ENCODE measurements around the gene TAF15.

The TAF15 gene

GRCh38 chr17:35841505-35841904 lies 32.2 kb downstream of the TAF15 start:
- Histone ChIP-seq H3K9ac (ENCODE audit: low read depth, low read length, poor library complexity, severe bottlenecking) (no peak overlapping the region), H3K4me3 (ENCODE audit: low read length, poor library complexity, severe bottlenecking) (no peak overlapping the region), H3K79me2 (ENCODE audit: insufficient read depth, low read length) (no peaks in the 10 kb centered on the region), H3K4me1 (ENCODE audit: insufficient read depth, low read length, poor library complexity, severe bottlenecking) (no peaks in the 10 kb centered on the region), H3K4me2 (ENCODE audit: low read depth, low read length, poor library complexity, severe bottlenecking) (no peak overlapping the region), H3K36me3 (ENCODE audit: insufficient read depth, low read length) (peaks cover 92% of the 10 kb centered on the region), H2AFZ (ENCODE audit: low read length) (no peak overlapping the region), H4K20me1 (ENCODE audit: insufficient read depth, low read length, poor library complexity, severe bottlenecking) (no peaks in the 10 kb centered on the region), H3K27me3 (ENCODE audit: insufficient read depth, low read length, poor library complexity, severe bottlenecking) (no peaks in the 10 kb centered on the region), H3K9me2 (replicated peaks; ENCODE audit: low read depth, low read length) (no peaks in the 10 kb centered on the region), H3K9me3 (ENCODE audit: insufficient read depth, low read depth, low read length) (no peaks in the 10 kb centered on the region), H3F3A (ENCODE audit: low read depth) (no peaks in the 10 kb centered on the region)
- TF ChIP-seq EZH2phosphoT487 (IDR thresholded peaks at IDR 0.05; ENCODE audit: borderline replicate concordance) (no peak), CTCF (conservative IDR thresholded peaks at IDR 0.05; ENCODE audit: low read length) (no peak)

- no peak overlapping the region for H3K4me2 ChIP-seq (ENCODE audit: low read depth, low read length, poor library complexity, severe bottlenecking)
- H3K9me3 ChIP-seq (ENCODE audit: insufficient read depth, low read depth, low read length) = no peaks in the 10 kb centered on the region
- TF ChIP-seq EZH2phosphoT487 (IDR thresholded peaks at IDR 0.05; ENCODE audit: borderline replicate concordance) (no peak), CTCF (conservative IDR thresholded peaks at IDR 0.05; ENCODE audit: low read length) (no peak)
- H3K27me3 ChIP-seq (ENCODE audit: insufficient read depth, low read length, poor library complexity, severe bottlenecking) = no peaks in the 10 kb centered on the region
- H2AFZ ChIP-seq (ENCODE audit: low read length) = no peak overlapping the region
- peaks cover 88% of the 10 kb centered on the region for H3K36me3 ChIP-seq (ENCODE audit: insufficient read depth, low read length)
- no peaks in the 10 kb centered on the region for H3K4me1 ChIP-seq (ENCODE audit: insufficient read depth, low read length, poor library complexity, severe bottlenecking)
- no peaks in the 10 kb centered on the region for H3K9me2 ChIP-seq (replicated peaks; ENCODE audit: low read depth, low read length)
- no peaks in the 10 kb centered on the region for H4K20me1 ChIP-seq (ENCODE audit: insufficient read depth, low read length, poor library complexity, severe bottlenecking)
- no peak overlapping the region for H3K4me3 ChIP-seq (ENCODE audit: low read length, poor library complexity, severe bottlenecking)
- H3F3A ChIP-seq (ENCODE audit: low read depth) = no peaks in the 10 kb centered on the region
- no peaks in the 10 kb centered on the region for H3K79me2 ChIP-seq (ENCODE audit: insufficient read depth, low read length)
- no peak overlapping the region for H3K9ac ChIP-seq (ENCODE audit: low read depth, low read length, poor library complexity, severe bottlenecking)
Measured at GRCh38 chr17:35842239-35842638, 33.0 kb downstream of the TAF15 start.

- Histone ChIP-seq H3K9me2 (replicated peaks; ENCODE audit: low read depth, low read length) (no peaks in the 10 kb centered on the region), H2AFZ (ENCODE audit: low read length) (no peak overlapping the region), H3K4me3 (ENCODE audit: low read length, poor library complexity, severe bottlenecking) (no peak overlapping the region), H3K36me3 (ENCODE audit: insufficient read depth, low read length) (peaks cover 88% of the 10 kb centered on the region), H3K79me2 (ENCODE audit: insufficient read depth, low read length) (no peaks in the 10 kb centered on the region), H4K20me1 (ENCODE audit: insufficient read depth, low read length, poor library complexity, severe bottlenecking) (no peaks in the 10 kb centered on the region), H3K9ac (ENCODE audit: low read depth, low read length, poor library complexity, severe bottlenecking) (no peak overlapping the region), H3K4me2 (ENCODE audit: low read depth, low read length, poor library complexity, severe bottlenecking) (no peak overlapping the region), H3K4me1 (ENCODE audit: insufficient read depth, low read length, poor library complexity, severe bottlenecking) (no peaks in the 10 kb centered on the region), H3K9me3 (ENCODE audit: insufficient read depth, low read depth, low read length) (no peaks in the 10 kb centered on the region), H3F3A (ENCODE audit: low read depth) (no peaks in the 10 kb centered on the region), H3K27me3 (ENCODE audit: insufficient read depth, low read length, poor library complexity, severe bottlenecking) (no peaks in the 10 kb centered on the region)
- TF ChIP-seq CTCF (conservative IDR thresholded peaks at IDR 0.05; ENCODE audit: low read length) (no peak), EZH2phosphoT487 (IDR thresholded peaks at IDR 0.05; ENCODE audit: borderline replicate concordance) (no peak)
Measured at GRCh38 chr17:35843698-35844097, 34.4 kb downstream of the TAF15 start.

Measured in Loucy (cell line).